ENCODE results near the gene ANKRD33B.

Gene ANKRD33B

DNA sequence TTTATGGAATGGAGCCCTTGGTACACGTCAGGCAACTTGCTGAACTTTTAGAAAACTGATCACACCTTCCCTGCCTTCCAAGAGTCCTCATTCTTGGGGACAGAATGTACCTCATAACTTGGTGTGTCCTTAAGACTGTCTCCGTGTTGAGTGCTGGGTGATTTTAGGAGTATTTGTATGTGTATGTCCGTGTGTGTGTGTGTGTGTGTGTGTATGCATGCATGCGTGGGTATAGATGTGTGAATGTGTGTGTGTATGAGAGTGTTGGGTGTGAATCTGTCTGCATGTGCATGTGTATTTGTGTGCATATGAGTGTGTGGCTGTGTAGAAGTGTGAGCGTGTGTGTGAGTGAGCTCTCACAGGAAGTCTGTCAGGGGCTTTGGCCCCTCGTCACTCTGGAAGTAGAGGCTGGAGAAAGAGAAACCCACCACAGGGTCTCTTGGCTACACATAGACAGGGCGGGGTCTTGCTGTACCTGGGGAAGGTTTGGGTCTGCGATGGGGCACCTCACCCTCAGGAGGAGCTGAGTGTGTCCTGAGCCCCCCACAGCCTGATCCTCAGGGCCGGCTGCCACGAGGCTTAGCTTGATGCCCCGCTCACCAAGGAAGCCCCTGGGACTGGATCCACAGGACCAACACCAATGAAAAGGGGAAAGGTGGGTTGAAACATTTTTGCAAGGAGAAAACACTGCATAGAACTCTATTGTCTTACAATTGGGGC lies 33.1 kb upstream of the ANKRD33B start:
- Mint-ChIP-seq H3K27ac (no peak overlapping the region), H3K4me1 (peaks cover 9% of the 10 kb centered on the region), H3K4me3 (no peak overlapping the region), H3K36me3 (no peaks in the 10 kb centered on the region), H3K9me3 (no peaks in the 10 kb centered on the region), H3K27me3 (peaks cover 5% of the 10 kb centered on the region)
- ATAC-seq (ENCODE audit: low read depth) (no peak), DNase-seq (ENCODE audit: low spot score in 2 of 2) (no peak)

DNA sequence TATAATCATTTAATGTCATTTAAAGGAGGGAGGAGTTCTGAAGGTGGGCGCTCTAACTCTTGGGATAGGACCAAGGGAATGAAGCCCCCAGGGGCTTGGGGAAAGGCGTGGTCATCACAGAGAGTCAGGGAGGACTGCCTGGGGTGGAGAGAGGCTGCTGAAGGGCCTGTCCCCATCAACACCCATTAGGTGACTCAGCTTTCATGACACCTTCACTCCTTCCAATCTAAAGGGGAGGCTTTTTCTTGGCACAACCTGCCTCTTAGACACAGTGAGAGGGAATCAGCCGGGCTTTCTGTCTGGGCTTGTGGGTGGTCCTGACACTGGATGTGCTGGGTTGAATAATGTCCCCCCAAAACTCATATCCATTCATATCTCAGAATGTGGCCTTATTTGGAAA lies 31.4 kb upstream of the ANKRD33B start:
- no peaks in the 10 kb centered on the region for H3K36me3 Mint-ChIP-seq
- peaks cover 14% of the 10 kb centered on the region for H3K4me1 Mint-ChIP-seq
- no peaks in the 10 kb centered on the region for H3K9me3 Mint-ChIP-seq
- no peak overlapping the region for H3K4me3 Mint-ChIP-seq
- DNase-seq (ENCODE audit: low spot score in 2 of 2): no peak
- H3K27ac Mint-ChIP-seq: no peak overlapping the region
- no peak for ATAC-seq (ENCODE audit: low read depth)
- peaks cover 5% of the 10 kb centered on the region for H3K27me3 Mint-ChIP-seq

GRCh38 chr5:10533226-10533625 lies 30.6 kb upstream of the ANKRD33B start:
- Mint-ChIP-seq H3K27ac (no peak overlapping the region), H3K4me1 (peaks cover 20% of the 10 kb centered on the region), H3K36me3 (no peaks in the 10 kb centered on the region), H3K27me3 (peaks cover 5% of the 10 kb centered on the region), H3K9me3 (no peaks in the 10 kb centered on the region), H3K4me3 (no peak overlapping the region)
- DNase-seq (ENCODE audit: low spot score in 2 of 2) (no peak), ATAC-seq (ENCODE audit: low read depth) (no peak)

DNA sequence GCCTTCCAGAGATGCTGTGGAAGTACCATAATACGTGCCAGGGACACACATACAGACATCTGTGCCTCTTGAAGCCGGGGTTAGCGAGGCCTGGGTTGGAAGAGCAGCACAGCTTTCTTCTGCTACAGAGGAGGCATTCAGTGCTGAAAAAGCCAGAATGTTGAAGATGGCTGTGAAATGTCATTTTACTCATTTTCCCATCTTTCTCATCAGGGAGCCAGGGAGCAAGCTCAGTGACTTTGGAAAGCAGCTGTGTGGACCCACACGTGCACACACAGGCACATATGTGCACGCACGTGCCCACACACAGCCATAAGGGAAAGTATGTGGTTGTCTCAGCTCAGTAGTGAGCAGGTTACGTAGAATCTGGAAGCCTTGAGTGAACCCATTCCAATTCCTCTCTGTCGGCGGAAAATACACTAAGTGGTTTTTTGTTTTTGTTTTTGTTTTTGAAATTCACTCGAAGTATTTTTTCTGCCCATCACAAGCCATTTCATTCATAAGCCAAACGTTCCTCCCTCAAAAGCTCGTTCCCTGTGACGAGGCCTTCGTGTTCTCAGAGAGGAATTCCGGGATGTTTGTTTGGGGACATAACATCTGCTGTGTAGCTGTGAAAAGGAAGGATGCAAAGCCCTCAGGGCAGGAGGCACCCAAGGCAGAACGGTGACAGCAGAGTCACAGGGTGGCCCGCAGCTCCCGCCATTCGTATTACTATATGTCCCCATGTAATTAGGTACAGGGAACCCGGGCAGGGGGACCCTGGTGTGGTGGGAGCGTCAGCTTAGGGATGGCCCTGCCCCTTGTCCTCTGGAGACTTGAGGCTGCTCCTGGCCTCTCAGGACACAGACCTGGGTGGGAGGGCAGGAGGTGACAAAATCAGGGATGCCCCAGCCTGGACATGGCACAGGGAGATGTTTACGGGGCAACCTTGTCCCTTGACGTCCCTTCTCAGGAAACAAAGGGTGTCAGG lies 29.0 kb upstream of the ANKRD33B start:
- H3K4me3 Mint-ChIP-seq: no peak overlapping the region
- H3K4me1 Mint-ChIP-seq: peaks cover 20% of the 10 kb centered on the region
- ATAC-seq (ENCODE audit: low read depth) (no peak), DNase-seq (ENCODE audit: low spot score in 2 of 2) (no peak)
- no peaks in the 10 kb centered on the region for H3K36me3 Mint-ChIP-seq
- no peak overlapping the region for H3K27ac Mint-ChIP-seq
- no peaks in the 10 kb centered on the region for H3K9me3 Mint-ChIP-seq
- H3K27me3 Mint-ChIP-seq: peaks cover 5% of the 10 kb centered on the region

DNA sequence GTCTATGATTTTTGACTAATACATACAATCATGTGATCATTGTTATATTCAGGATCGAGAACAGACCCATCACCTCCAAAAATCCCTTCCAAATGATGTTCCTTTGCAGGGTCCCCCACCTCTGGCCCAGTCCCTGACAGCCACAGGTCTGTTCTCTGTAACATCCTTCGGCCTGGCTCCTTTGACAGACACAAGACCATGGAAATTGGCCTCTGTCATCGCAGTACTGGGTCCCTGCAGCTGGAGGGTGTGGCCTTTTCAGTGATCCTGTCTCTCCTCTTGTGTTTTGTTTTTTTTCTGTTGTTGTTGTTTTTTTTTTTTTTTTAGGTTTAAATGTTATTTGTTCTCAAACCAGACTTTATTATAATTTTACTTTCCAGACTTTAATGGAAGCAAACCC lies 27.4 kb upstream of the ANKRD33B start:
- ATAC-seq (ENCODE audit: low read depth) (peak; percentile 45), DNase-seq (ENCODE audit: low spot score in 2 of 2) (no peak)
- peak overlapping the region; percentile 81 for H3K4me3 Mint-ChIP-seq
- H3K27ac Mint-ChIP-seq: peak overlapping the region; percentile 88
- no peaks in the 10 kb centered on the region for H3K36me3 Mint-ChIP-seq
- H3K4me1 Mint-ChIP-seq: peaks cover 20% of the 10 kb centered on the region
- H3K9me3 Mint-ChIP-seq: no peaks in the 10 kb centered on the region
- H3K27me3 Mint-ChIP-seq: peaks cover 2% of the 10 kb centered on the region

GRCh38 chr5:10536931-10537579 lies 26.8 kb upstream of the ANKRD33B start:
- H3K4me3 Mint-ChIP-seq: peak overlapping the region; percentile 81
- ATAC-seq (ENCODE audit: low read depth) (peak; percentile 88), DNase-seq (ENCODE audit: low spot score in 2 of 2) (peak; percentile 17 to 34)
- peak overlapping the region; percentile 88 for H3K27ac Mint-ChIP-seq
- H3K9me3 Mint-ChIP-seq: no peaks in the 10 kb centered on the region
- H3K36me3 Mint-ChIP-seq: no peaks in the 10 kb centered on the region
- H3K4me1 Mint-ChIP-seq: peaks cover 20% of the 10 kb centered on the region
- H3K27me3 Mint-ChIP-seq: peaks cover 2% of the 10 kb centered on the region

DNA sequence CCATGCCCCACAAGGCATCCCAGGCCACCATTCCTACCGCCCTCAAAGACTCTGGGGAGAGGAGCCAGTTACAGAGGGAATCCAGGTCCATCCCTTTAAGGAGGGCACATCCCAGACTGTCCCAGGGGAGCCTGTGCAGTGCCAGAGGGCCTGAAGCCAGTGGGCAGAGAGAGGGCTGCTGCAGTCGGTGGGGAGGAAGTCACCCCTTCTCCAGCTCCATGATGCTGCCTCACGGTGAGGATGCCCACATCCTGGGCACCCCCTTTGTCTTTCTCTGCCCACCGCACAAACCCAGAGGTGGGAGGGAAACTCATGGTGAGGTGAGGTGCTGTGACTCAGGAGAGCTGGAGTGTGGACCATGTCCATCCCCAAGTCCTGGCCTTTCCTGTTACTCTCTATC lies 26.2 kb upstream of the ANKRD33B start:
- ATAC-seq (ENCODE audit: low read depth): no peak
- no peak for DNase-seq (ENCODE audit: low spot score in 2 of 2)
- no peaks in the 10 kb centered on the region for H3K9me3 Mint-ChIP-seq
- H3K4me3 Mint-ChIP-seq: peak overlapping the region; percentile 81
- H3K27me3 Mint-ChIP-seq: peaks cover 2% of the 10 kb centered on the region
- peak overlapping the region; percentile 88 for H3K27ac Mint-ChIP-seq
- peaks cover 20% of the 10 kb centered on the region for H3K4me1 Mint-ChIP-seq
- H3K36me3 Mint-ChIP-seq: no peaks in the 10 kb centered on the region

DNA sequence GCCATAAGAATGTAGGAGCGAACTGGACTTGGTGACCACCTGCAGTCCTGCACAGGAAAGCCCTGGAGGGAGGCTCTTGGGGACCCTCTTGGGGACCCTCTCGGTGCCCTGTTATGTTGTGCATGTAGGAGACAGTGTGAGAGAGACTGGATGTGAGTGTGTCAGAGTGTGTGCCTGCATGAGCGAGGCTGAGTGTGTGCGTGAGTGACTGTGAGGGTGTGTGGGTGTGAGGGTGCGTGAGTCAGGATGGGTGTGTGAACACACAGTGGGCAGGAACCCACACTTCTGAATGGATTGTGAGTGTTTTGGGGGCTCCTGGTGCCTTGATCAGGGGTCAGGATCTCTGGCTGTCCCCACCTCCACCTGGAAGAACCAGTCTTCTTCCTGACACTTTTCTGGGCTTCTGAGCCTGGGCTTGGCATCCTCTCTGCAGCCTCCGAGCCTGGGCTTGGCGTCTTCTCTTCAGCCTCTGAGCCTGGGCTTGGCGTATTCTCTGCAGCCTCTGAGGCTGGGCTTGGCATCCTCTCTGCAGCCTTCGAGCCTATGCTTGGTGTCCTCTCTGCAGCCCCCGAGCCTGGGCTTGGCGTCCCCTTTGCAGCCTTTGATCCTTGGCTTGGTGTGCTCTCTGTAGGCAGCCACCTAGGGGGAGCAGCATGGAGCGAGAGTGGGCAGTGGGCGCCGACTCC lies 25.6 kb upstream of the ANKRD33B start:
- no peak for DNase-seq (ENCODE audit: low spot score in 2 of 2)
- Mint-ChIP-seq H3K4me1 (peaks cover 19% of the 10 kb centered on the region), H3K4me3 (no peak overlapping the region), H3K36me3 (no peaks in the 10 kb centered on the region), H3K9me3 (no peaks in the 10 kb centered on the region), H3K27ac (no peak overlapping the region), H3K27me3 (no peaks in the 10 kb centered on the region)
- ATAC-seq (ENCODE audit: low read depth): no peak

GRCh38 chr5:10538789-10539686 lies 24.8 kb upstream of the ANKRD33B start:
- no peaks in the 10 kb centered on the region for H3K27me3 Mint-ChIP-seq
- DNase-seq (ENCODE audit: low spot score in 2 of 2) (no peak), ATAC-seq (ENCODE audit: low read depth) (no peak)
- H3K36me3 Mint-ChIP-seq: no peaks in the 10 kb centered on the region
- H3K4me1 Mint-ChIP-seq: peaks cover 19% of the 10 kb centered on the region
- no peaks in the 10 kb centered on the region for H3K9me3 Mint-ChIP-seq
- no peak overlapping the region for H3K27ac Mint-ChIP-seq
- no peak overlapping the region for H3K4me3 Mint-ChIP-seq

GRCh38 chr5:10539687-10539998 lies 24.2 kb upstream of the ANKRD33B start:
- H3K4me1 Mint-ChIP-seq: peaks cover 16% of the 10 kb centered on the region
- no peaks in the 10 kb centered on the region for H3K27me3 Mint-ChIP-seq
- ATAC-seq (ENCODE audit: low read depth) (no peak), DNase-seq (ENCODE audit: low spot score in 2 of 2) (no peak)
- H3K9me3 Mint-ChIP-seq: no peaks in the 10 kb centered on the region
- H3K4me3 Mint-ChIP-seq: no peak overlapping the region
- no peak overlapping the region for H3K27ac Mint-ChIP-seq
- no peaks in the 10 kb centered on the region for H3K36me3 Mint-ChIP-seq

GRCh38 chr5:10540036-10540544 lies 23.8 kb upstream of the ANKRD33B start:
- H3K27ac Mint-ChIP-seq: no peak overlapping the region
- H3K36me3 Mint-ChIP-seq: no peaks in the 10 kb centered on the region
- no peak for DNase-seq (ENCODE audit: low spot score in 2 of 2)
- H3K9me3 Mint-ChIP-seq: no peaks in the 10 kb centered on the region
- H3K4me3 Mint-ChIP-seq: no peak overlapping the region
- H3K27me3 Mint-ChIP-seq: no peaks in the 10 kb centered on the region
- no peak for ATAC-seq (ENCODE audit: low read depth)
- peaks cover 16% of the 10 kb centered on the region for H3K4me1 Mint-ChIP-seq

DNA sequence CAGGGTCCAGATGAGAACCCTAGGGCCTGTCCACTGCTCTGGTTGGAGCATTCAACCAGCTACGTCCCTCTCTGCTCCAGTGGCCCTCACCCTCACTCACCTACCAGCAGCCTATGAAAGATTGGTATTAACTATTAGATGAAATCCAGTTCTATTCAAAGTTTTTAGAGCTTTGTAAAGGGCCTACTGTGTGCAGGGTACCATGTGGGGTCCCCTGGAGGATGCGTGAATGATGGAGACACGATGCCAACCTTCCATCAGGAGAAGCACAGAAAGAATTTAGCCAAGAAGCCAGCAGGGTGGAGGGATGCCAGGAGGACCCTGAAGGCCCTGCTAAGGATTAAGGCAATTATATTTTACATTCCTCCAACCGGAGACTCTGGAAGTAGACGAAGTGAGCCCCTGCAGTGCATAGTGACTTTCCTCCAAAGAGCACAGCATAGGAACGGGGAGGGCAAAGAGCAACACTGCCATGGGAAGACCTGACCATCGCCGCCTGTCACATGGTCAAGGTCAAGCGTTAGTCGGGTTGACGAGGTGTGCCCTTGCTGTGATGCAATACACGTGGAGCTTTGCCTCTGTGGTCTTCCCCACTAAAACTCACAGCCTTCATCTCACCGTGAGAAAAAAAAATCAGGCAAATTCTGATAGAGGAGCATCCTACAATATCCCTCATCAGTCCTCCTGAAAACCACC lies 22.8 kb upstream of the ANKRD33B start:
- DNase-seq (ENCODE audit: low spot score in 2 of 2): no peak
- Mint-ChIP-seq H3K27me3 (no peaks in the 10 kb centered on the region), H3K4me3 (no peak overlapping the region), H3K36me3 (no peaks in the 10 kb centered on the region), H3K27ac (no peak overlapping the region), H3K4me1 (peaks cover 16% of the 10 kb centered on the region), H3K9me3 (no peaks in the 10 kb centered on the region)
- no peak for ATAC-seq (ENCODE audit: low read depth)

Data from memory B cell (primary cell).